HG02610 (cell line): Measurements from ENCODE around the gene TMEM247.
"Not testable (repeated sequence)": the region's sequence is repeated elsewhere in the genome, so short reads cannot be mapped to it uniquely, and the experiment has no call there.

Experiments
- ATAC-seq: cut with Tn5 transposase; IDR thresholded peaks from one replicate; pipeline ENCODE4 v1.9.1; 2021; ENCODE audit warnings: mild to moderate bottlenecking, moderate library complexity; ENCODE audit not compliant: unreplicated experiment

TMEM247 gene

DNA sequence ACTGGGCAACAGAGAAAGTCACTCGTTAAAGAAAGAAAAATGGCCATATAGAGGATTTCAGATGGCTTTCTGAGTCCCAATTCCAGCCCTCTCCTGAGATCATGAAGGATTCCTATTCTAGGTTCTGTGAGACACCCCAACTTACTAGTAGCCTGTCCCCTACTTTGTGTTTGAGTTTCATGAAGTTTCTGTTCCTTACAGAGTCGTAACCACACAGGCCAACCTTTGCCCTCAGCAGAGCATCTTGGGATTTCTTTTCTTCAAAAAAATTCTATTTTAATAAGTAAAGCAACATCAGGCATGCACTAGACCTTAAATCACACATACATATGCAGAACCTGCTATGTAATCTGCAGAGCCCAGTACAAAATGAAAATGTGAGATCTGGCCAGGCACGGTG lies 30.4 kb downstream of the TMEM247 start:
- ATAC-seq: no peak

DNA sequence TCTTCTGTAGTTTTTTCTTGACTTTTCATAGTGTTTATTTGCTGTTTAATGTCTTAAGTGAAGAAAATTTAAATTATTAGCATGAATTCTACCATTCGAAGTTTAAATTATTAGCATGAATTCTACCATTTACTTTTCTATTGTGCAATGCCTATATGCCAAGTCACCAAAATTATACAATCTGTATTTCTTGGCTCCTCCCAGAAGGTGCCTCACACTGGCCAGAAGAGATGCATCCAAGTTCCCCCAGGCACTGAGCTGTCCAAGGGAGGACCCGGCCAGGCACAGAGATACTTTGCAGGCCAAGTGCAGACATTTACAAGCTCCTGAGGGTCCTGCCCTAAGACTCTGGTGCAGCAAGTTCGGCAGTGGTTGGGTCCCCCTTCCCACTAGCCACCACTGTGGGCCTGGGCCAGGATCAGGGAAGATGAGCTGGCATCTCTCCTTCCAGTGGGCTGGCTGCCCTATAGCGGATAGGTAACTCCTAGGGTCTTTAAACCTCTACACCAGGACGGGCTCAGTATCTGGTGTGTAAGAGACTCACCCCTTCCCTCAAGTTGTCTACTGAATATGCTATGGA lies 31.3 kb downstream of the TMEM247 start:
- ATAC-seq: no peak

DNA sequence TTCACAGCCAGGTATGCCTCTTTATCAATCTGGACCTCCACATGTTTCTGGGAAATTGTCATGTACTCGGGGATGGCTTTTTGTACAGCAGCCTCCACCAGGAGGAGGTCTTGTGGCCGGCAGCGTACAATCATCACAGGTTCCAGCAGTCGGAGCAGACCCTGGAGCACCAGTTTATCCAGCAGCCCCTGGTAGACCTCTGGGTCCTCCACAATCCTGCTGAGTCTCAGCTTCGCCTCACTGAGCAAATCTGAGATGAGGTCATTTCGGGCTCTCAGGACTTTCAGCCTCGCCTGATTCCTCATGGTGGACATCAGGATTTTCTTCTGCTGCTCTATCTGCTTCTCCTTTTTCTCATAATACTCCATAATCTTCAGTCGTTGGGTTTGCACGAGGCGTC lies 32.8 kb downstream of the TMEM247 start:
- ATAC-seq: no peak

DNA sequence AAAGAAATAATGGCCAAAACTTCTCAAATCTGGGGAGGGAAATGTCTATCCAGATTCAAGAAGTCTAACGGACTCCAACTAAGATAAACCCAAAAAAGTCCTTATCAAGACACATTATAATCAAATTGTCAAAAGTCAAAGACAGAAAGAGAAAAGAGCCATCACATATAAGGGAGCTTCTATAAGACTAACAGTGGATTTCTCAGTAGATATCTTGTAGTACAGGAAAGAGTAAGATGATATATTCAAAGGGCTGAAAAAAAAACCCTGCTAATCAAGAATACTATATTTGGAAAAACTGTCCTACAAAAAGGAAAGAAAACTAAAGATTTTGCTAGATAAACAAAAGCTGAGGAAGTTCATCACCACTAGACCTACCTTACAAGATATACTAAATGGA lies 35.4 kb downstream of the TMEM247 start:
- ATAC-seq: no peak

DNA sequence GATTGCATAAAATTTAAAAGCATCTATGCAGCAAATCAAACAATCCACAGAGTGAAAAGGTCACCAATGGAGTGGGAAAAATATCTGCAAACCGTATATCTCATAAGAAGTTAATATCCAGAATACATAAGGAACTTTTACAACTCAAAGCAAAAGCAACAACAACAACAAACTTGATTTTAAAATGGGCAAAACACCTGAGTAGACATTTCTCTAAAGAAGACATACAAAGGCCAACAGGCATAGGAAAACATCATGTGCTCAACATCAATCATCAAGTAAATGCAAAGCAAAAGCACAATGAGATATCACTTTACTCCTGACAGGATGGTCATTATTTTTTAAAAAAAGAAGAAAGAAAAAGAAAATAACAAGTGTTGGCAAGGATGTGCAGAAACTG lies 38.1 kb downstream of the TMEM247 start:
- ATAC-seq: no peak

DNA sequence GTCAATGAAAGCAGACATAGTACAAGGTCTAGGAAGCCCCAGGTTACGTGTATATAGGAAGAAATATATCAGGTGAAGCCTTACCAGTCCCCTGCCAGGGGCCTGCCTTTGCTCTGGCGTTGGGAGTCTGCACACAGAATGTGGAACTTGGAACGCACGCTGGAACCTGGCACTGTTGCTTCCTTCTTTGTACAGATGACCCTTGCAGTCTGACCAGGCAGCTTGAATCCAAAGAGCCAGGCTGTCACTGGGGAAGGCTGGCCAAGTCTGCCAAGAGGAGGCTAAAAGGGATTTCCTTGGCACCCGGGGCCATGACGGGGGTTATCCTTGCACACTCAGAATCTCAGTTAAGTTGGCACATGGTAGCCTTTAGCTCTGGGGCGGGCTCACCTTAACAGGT lies 39.5 kb downstream of the TMEM247 start:
- ATAC-seq: no peak

DNA sequence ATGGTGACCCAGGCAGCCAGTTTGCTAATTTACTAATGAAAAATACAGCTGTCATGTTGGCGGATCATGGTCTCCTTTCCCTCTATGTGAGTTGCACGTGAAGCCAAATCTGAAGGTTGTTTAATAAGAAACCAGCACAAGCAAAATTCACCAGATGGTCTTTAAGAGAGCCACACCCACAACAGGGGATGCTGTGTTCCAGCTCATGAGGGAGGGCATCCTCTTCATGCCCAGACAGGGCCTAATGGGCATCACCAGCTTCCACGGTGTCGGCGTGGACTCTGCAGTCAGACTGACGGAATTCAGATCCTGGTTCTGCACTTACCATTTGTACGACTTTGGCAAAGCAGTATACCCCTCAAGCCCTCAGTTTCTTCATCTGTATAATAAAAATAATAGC lies 39.9 kb downstream of the TMEM247 start:
- ATAC-seq: no peak

DNA sequence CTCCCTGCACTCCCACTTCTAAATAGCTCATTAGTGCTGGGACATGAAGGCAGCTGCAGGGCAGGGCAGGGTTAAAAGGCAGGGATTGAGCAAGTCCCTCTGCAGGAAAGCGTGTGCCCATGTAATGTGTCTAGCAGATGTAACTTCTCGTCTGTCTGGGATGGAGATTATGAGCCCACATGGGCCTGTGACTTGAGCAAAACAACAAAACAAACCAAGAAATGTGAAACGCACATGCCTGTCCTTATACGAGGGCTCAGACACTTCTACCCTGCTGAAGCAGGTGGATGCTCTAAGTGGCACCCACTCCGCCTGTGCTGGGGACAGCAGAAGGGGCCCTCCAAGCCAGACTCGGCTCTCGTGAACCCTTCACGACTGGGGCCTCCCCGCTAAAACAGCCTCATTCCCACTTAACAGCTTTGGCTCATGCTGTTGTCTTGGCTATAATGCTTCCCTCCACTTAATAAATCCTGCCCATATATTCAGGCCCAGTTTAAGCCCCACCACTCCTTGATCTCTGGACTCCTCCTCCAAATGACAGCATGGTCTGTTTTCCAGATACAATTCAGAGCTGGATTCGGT lies 40.9 kb downstream of the TMEM247 start:
- no peak for ATAC-seq

DNA sequence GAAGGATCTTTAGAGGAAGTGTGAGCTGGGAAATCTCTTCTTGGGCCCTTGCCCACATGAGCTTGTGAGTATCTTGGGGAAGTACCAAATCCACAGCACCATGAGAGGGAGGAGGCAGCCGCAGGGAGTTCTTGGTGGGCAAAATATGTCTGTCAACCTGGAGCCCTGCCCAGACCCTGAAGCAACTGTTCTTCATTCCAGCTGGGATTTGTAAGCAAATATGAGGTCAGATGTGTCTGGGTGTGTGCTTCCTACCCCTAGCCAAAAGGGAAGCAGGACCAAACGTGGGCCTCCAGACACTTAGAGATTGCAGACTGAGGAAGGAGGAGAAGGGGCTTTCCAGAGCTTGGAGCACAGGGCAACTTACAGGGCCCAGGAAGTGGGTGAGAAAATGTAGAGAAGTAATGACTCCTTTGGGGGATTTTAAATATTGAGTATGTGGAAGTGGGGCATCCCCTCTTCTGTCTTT lies 41.9 kb downstream of the TMEM247 start:
- ATAC-seq: peak; percentile 80

DNA sequence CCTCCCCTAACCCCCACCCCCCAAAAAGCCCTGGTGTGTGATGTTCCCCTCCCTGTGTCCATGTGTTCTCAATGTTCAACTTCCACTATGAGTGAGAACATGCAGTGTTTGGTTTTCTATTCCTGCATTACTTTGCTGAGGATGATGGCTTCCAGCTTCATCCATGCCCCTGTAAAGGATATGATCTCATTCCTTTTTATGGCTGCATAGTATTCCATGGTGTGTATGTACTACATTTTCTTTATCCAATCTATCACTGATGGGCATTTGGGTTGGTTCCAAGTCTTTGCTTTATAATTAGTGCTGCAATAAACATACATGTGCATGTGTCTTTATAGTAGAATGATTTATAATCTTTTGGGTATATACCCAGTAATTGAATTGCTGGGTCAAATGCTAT lies 43.0 kb downstream of the TMEM247 start:
- ATAC-seq: not testable (repeated sequence)

DNA sequence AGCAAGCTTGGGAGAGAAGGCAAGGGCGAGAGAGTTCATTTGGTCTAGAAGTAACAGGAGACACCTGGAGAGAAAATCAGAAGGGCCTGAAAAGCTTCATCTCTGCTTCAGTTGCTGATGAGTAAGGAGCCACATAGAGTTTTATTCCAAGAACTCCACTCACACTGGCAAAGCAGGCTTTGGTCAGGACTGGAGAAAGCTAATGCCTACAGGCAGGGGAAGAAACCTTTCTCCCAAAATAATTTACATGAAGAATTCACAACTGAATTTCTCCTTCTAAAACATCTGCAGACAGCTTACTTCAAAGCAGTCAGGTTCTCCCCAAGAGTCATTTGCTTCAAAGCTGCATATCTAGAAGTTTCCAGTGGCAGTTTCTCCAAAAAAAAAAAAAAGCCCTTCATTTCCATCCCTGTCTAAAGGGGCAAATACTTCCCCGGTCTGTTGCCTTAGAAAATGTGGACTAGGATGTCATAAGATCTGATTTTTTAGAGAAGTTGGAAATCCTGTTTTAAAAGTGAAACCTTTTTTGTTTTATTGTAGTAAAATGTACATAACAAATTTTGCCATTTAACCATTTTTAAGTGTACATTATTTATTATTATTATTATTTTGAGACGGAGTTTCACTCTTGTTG lies 46.3 kb downstream of the TMEM247 start:
- ATAC-seq: no peak

DNA sequence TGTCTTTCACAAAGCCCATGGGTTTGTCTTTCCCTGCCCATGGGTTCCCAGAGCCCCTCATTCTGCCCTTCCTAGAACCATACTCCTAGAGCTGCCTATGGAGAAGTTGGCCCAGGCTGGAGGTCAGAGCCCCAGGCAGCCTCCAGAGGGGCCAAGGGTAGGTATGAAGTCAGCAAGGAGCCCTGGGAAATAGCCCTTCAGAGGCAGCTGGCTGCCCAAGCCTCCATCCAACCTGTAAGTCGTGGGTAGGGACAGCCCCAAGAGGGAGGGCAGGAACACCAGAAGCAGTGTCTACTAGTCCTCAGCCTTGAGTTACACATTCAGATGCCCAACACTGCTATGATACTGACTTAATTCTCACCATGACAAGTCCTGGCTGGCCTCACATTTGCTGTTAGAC lies 49.5 kb downstream of the TMEM247 start:
- ATAC-seq: no peak

DNA sequence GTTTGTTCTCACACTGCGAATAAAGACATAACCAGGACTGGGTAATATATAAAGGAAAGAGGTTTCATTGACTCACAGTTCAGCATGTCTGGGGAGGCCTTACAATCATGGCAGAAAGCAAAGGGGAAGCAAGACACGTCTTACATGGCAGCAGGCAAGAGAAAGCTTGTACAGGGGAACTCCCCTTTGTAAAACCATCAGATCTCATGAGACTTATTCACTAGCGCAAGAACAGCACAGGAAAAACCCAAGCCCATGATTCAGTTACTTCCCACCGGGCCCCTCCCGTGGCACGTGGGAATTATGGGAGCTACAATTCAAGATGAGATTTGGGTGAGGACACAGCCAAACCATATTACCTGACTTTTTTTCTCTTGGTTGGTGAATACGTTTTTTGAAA lies 51.3 kb downstream of the TMEM247 start:
- no peak for ATAC-seq

DNA sequence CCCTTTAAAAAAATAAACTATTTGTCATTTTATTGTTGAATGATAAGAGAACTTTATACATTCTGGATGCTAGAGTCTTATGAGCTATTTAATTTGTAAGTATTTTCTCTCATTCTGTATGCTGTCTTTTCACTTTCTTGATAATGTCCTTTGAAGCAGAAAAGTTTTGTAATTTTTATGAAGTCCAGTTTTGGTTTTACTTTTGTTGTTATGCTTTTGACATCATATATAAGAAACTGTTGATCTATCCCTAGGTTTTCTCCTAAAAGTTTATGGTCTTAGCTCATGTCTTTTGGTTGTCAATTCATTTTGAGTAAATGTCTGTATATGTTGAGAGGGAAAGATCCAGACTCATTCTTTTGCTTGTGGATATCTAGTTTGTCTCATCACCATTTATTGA lies 52.5 kb downstream of the TMEM247 start:
- ATAC-seq: no peak
